Erythroblast (primary cell): Measurements from ENCODE around the gene SYNJ2.

Experiments used
- DNase-seq, 2 experiments: peaks; one replicate each; lab custom pipeline; 2025; lab: John Stamatoyannopoulos, UW
- GATA1 ChIP-seq: IDR thresholded peaks from 2 replicates; pipeline ENCODE4 v1.6.1; 2011; ENCODE audit warnings: low read depth, mild to moderate bottlenecking, control low read depth, low read length, moderate library complexity
- POLR2A ChIP-seq: IDR thresholded peaks from 2 replicates; pipeline ENCODE4 v1.6.1; 2011; ENCODE audit warnings: mild to moderate bottlenecking, low read length

Gene SYNJ2

GRCh38 chr6:157982563-157983405 is 1.1 kb downstream of the SYNJ2 start:
- no peak for DNase-seq
- TF ChIP-seq GATA1 (no peak), POLR2A (no peak)

GRCh38 chr6:157983406-157984119 is 1.9 kb downstream of the SYNJ2 start:
- TF ChIP-seq GATA1 (no peak), POLR2A (no peak)
- DNase-seq = no peak

GRCh38 chr6:157984128-157984527 is 2.5 kb downstream of the SYNJ2 start:
- no peak for DNase-seq
- TF ChIP-seq GATA1 (no peak), POLR2A (no peak)

- TF ChIP-seq GATA1 (no peak), POLR2A (no peak)
- DNase-seq = no peak
Observed at GRCh38 chr6:157984686-157985225, 3.1 kb downstream of the SYNJ2 start.

- TF ChIP-seq POLR2A (no peak), GATA1 (no peak)
- DNase-seq = no peak
Observed at GRCh38 chr6:157985378-157986155, 3.9 kb downstream of the SYNJ2 start.

- TF ChIP-seq GATA1 (no peak), POLR2A (no peak)
- no peak for DNase-seq
Observed at GRCh38 chr6:157987788-157988699, 6.4 kb downstream of the SYNJ2 start.

GRCh38 chr6:157988700-157989063 is 7.0 kb downstream of the SYNJ2 start:
- TF ChIP-seq GATA1 = no peak
- no peak for TF ChIP-seq POLR2A
- DNase-seq = no peak

GRCh38 chr6:157989541-157990289 is 8.1 kb downstream of the SYNJ2 start:
- no peak for DNase-seq
- no peak for TF ChIP-seq GATA1
- no peak for TF ChIP-seq POLR2A

- TF ChIP-seq GATA1 (no peak), POLR2A (no peak)
- no peak for DNase-seq
Observed at GRCh38 chr6:157990321-157991066, 8.8 kb downstream of the SYNJ2 start.

- no peak for DNase-seq
- no peak for TF ChIP-seq POLR2A
- TF ChIP-seq GATA1 = no peak
Observed at GRCh38 chr6:157991067-157991432, 9.4 kb downstream of the SYNJ2 start.

GRCh38 chr6:157993076-157993475 is 11.4 kb downstream of the SYNJ2 start:
- no peak for DNase-seq
- no peak for TF ChIP-seq POLR2A
- no peak for TF ChIP-seq GATA1

GRCh38 chr6:157994125-157994795 is 12.6 kb downstream of the SYNJ2 start:
- TF ChIP-seq POLR2A (no peak), GATA1 (no peak)
- DNase-seq = no peak
